Measurements from ENCODE around the gene PPP1R9A.

Gene PPP1R9A

GRCh38 chr7:95250571-95250970 is 343.2 kb downstream of the PPP1R9A start:
- no peak overlapping the region for H3K4me3 ChIP-seq (ENCODE audit: low read depth, low read length)
- TF ChIP-seq, protein P1, sequence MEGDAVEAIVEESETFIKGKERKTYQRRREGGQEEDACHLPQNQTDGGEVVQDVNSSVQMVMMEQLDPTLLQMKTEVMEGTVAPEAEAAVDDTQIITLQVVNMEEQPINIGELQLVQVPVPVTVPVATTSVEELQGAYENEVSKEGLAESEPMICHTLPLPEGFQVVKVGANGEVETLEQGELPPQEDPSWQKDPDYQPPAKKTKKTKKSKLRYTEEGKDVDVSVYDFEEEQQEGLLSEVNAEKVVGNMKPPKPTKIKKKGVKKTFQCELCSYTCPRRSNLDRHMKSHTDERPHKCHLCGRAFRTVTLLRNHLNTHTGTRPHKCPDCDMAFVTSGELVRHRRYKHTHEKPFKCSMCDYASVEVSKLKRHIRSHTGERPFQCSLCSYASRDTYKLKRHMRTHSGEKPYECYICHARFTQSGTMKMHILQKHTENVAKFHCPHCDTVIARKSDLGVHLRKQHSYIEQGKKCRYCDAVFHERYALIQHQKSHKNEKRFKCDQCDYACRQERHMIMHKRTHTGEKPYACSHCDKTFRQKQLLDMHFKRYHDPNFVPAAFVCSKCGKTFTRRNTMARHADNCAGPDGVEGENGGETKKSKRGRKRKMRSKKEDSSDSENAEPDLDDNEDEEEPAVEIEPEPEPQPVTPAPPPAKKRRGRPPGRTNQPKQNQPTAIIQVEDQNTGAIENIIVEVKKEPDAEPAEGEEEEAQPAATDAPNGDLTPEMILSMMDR (IDR thresholded peaks at IDR 0.05; ENCODE audit: low read depth, low read length) = no peak

- no peak overlapping the region for H3K4me3 ChIP-seq (ENCODE audit: low read depth, low read length)
- TF ChIP-seq, protein P1 (IDR thresholded peaks at IDR 0.05; ENCODE audit: low read depth, low read length) = no peak
Measured at GRCh38 chr7:95251966-95252365, 344.6 kb downstream of the PPP1R9A start.

DNA sequence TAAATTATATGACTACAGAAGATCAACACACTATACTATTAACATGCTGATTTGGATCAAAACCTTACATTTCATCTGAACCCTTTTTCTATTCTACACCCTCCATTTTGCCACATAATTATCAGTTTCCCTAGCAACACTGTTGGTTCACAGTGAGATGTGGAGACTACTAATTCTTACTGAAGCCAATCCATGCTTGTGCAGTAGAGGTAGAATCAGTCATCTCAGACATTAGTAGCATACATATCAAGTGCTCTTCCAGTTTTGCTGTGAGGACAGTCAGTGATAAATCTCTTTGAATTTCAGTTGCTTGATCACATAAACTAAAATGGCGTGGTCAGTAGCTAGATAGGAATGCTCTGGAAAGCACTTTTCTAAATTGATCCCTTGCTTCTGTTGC is 346.6 kb downstream of the PPP1R9A start:
- TF ChIP-seq, protein P1 (IDR thresholded peaks at IDR 0.05; ENCODE audit: low read depth, low read length) = no peak
- no peak overlapping the region for H3K4me3 ChIP-seq (ENCODE audit: low read depth, low read length)

- TF ChIP-seq, protein P1 (IDR thresholded peaks at IDR 0.05; ENCODE audit: low read depth, low read length) = no peak
- H3K4me3 ChIP-seq (ENCODE audit: low read depth, low read length) = no peak overlapping the region
Measured at GRCh38 chr7:95255691-95256090, 348.3 kb downstream of the PPP1R9A start.

DNA sequence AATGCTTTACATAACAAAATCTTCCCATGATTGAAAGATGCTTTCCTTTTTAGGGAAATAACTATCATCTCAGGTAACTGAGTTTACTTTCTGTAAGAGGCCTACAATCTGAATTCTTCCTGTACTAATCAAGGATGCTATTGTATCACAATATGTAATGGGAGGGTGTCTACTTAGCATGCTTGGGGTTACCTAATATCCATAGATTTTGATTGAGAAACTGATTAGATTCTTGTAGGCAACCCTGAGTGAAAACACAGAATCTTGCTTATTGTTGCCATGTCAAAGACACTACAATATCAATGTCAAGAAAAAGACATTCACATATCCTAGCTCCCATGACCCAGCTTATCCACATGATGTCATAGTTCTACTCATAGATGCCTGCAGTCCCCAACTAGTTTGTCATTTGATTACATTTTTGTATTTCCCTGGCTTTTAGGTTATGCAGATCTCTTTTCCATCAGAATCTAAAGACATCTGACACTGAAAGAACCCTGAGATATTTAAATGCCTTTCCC is 354.6 kb downstream of the PPP1R9A start:
- TF ChIP-seq, protein P1 (IDR thresholded peaks at IDR 0.05; ENCODE audit: low read depth, low read length) = no peak
- no peak overlapping the region for H3K4me3 ChIP-seq (ENCODE audit: low read depth, low read length)

- TF ChIP-seq, protein P1 (IDR thresholded peaks at IDR 0.05; ENCODE audit: low read depth, low read length) = no peak
- H3K4me3 ChIP-seq (ENCODE audit: low read depth, low read length) = no peak overlapping the region
Measured at GRCh38 chr7:95262875-95263274, 355.5 kb downstream of the PPP1R9A start.

DNA sequence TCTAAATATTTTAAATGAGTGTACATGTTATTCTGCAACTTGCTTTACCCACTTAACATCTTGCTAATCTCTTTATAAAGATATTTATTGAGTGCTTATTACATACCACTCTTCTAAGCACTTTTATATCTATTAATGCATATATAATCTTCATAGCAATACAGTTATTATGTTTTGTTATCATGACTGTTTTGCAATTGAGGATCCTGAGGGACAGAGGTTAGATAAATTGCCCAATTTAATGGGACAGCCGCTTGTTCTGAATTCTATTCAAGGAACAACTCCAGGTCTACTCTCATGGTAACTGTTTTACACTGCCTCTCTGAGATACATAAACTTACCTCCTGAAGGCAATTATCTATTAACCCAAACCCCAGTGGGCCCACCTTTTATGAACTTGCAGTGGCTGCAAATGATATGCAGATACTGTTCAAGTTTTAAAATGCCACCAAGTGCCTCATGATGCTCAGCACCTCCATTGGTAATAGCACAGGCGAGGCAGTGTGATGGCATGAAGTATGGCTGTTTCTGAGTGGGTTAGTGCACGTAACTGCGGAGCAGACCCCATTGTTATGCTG is 356.5 kb downstream of the PPP1R9A start:
- TF ChIP-seq, protein P1 (IDR thresholded peaks at IDR 0.05; ENCODE audit: low read depth, low read length) = no peak
- H3K4me3 ChIP-seq (ENCODE audit: low read depth, low read length) = no peak overlapping the region

All from WI38 (cell line).